ENCODE measurements around the gene ZCCHC7. TPM values are rescaled to one million over a fixed set of nuclear protein-coding genes. Genes with fewer than 3 reads are reported as not detected.
"Not testable (repeated sequence)": the region's sequence is repeated elsewhere in the genome, so short reads cannot be mapped to it uniquely, and the experiment has no call there.

ZCCHC7 gene
- polyA plus RNA-seq, 4 donors = 21.2 to 25.6 (median 25.1) TPM

DNA sequence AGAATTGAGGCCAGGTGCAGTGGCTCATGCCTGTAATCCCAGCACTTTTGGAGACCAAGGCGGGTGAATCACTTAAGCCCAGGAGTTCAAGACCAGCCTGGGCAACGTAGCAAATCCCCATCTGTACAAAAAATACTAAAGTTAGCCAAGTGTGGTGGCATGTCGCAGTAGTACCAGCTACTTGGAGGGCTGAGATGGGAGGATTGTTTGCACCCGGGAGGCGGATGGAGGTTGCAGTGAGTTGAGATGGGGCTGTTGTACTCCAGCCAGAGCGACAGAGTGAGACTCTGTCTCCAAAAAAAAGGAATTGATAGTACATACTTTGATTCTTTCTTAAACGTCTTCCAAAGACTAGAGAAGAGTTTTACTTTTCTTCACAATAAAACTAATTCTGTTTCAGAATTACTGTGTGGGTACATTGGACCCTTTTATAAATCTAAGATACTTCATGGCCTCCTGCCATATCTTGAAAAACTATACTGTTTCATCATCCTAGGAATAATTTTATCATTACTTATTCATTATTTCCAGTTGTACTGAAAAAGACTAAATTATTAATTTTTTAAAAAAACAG is 170.1 kb downstream of the ZCCHC7 start:
- DNase-seq (ENCODE audit: low read depth in 4 of 4, low spot score in 3 of 4) = no peak

DNA sequence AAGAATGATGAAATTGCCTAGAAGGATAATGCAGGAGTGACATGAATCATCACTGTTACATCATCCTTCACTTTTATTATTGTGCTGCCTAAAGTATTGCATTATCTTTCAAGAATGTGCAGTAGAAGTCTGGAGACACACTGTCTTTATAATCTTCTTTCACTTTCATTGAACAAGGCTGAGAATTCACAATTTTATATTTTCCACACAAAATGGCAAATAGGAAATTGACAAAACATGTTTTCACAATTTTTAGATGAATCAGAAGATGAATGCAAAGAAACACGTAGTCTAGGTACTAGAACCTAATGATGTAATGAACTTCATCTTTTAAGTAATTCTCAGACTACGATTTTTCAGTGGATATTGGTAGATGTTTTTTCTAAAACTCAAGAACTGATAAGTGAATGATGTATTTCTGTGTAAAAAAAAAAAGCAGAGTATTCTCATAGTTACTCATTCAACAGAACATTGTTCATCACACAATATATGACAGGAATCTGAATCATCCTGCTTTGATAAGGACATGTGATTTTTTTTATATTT is 170.6 kb downstream of the ZCCHC7 start:
- no peak for DNase-seq (ENCODE audit: low read depth in 4 of 4, low spot score in 3 of 4)

DNA sequence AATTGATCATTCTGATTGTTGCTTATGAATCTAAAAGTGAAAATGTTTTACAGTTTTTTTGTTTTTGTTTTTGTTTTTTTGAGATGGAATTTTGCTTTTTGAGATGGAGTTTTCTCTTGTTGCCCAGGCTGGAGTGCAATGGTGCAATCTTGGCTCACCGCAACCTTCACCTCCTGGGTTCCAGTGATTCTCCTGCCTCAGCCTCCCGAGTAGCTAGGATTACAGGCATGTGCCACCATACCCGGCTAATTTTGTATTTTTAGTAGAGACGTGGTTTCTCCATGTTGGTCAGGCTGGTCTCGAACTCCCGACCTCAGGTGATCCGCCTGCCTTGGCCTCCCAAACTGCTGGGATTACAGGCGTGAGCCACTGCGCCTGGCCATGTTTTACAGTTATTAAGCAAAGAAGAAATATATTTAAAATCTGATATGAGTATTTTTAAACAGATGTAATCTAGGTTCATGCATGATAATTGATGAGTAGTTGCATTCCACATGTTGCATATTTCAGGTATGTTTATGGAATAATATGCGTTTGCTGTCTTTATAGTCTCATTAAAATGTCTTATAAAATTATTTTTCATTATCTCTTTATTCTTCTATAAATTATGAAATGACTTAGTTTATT is 171.4 kb downstream of the ZCCHC7 start:
- DNase-seq (ENCODE audit: low read depth in 4 of 4, low spot score in 3 of 4) = not testable (repeated sequence)

DNA sequence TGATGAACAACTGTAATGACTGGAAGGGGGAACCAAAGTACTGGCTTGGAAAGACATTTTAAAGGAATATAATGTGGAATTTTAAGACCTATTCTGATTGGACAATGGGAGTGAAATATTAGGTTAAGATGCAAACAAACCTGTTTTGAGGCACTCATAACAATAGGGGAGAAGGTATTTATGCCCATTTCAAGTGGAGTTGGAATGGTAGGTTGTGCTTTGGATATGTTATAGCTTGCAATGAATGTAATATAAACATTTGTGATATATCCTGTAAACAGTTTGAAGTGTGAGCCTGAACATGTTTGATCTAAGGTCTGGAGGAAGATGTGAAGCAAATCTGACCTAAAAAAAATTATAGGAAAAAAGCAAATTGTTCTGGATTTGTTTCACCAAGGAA is 172.5 kb downstream of the ZCCHC7 start:
- DNase-seq (ENCODE audit: low read depth in 4 of 4, low spot score in 3 of 4) = no peak

- no peak for DNase-seq (ENCODE audit: low read depth in 4 of 4, low spot score in 3 of 4)
Observed at GRCh38 chr9:37293664-37294524, 173.5 kb downstream of the ZCCHC7 start.

- no peak for DNase-seq (ENCODE audit: low read depth in 4 of 4, low spot score in 3 of 4)
Observed at GRCh38 chr9:37295178-37295577, 174.8 kb downstream of the ZCCHC7 start.

GRCh38 chr9:37295796-37296195 is 175.4 kb downstream of the ZCCHC7 start:
- no peak for DNase-seq (ENCODE audit: low read depth in 4 of 4, low spot score in 3 of 4)

- no peak for DNase-seq (ENCODE audit: low read depth in 4 of 4, low spot score in 3 of 4)
Observed at GRCh38 chr9:37297592-37297991, 177.2 kb downstream of the ZCCHC7 start.

- DNase-seq (ENCODE audit: low read depth in 4 of 4, low spot score in 3 of 4) = no peak
Observed at GRCh38 chr9:37300620-37301019, 180.2 kb downstream of the ZCCHC7 start.

- DNase-seq (ENCODE audit: low read depth in 4 of 4, low spot score in 3 of 4) = no peak
Observed at GRCh38 chr9:37301042-37301853, 180.9 kb downstream of the ZCCHC7 start.

DNA sequence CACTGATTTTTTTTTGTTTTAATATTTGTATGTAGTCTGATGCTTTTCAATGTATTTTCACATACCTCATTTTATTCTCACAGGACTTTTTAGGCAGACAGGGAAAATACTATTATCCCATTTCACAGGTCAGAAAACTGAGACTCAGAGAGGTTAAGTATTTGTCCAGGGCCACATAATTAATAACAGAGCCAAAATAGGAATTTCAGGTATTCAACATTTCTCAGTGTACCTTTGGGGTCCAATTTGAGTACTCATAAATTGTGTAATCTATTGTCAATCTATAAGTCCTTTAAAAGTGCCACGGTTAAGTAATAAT is 181.4 kb downstream of the ZCCHC7 start:
- no peak for DNase-seq (ENCODE audit: low read depth in 4 of 4, low spot score in 3 of 4)

- no peak for DNase-seq (ENCODE audit: low read depth in 4 of 4, low spot score in 3 of 4)
Observed at GRCh38 chr9:37302277-37302676, 181.9 kb downstream of the ZCCHC7 start.

- not testable (repeated sequence) for DNase-seq (ENCODE audit: low read depth in 4 of 4, low spot score in 3 of 4)
Observed at GRCh38 chr9:37303272-37303671, 182.9 kb downstream of the ZCCHC7 start.

GRCh38 chr9:37309136-37309535 is 188.8 kb downstream of the ZCCHC7 start:
- DNase-seq (ENCODE audit: low read depth in 4 of 4, low spot score in 3 of 4) = no peak

- DNase-seq (ENCODE audit: low read depth in 4 of 4, low spot score in 3 of 4) = no peak
Observed at GRCh38 chr9:37311938-37312708, 191.7 kb downstream of the ZCCHC7 start.

DNA sequence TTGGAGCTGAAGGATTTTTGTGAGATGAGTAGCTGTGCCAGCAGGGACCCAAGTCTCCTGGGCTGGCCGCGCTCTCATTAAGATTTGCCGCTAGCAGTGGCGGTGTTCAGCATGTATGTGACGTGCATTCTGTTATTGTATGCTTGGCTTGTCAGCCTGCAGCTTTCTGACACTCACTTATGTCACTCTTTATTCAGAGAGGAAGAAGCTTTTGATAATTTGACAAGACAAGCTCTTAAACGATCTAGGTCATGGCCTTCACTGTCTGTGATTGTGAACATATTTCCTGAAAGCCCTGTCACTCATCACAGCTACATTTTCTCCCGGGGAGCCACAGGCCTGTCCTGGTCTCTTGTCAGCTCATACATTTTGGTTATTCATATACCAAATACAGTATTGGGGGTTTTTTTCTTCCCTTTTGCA is 203.9 kb downstream of the ZCCHC7 start:
- no peak for DNase-seq (ENCODE audit: low read depth in 4 of 4, low spot score in 3 of 4)

DNA sequence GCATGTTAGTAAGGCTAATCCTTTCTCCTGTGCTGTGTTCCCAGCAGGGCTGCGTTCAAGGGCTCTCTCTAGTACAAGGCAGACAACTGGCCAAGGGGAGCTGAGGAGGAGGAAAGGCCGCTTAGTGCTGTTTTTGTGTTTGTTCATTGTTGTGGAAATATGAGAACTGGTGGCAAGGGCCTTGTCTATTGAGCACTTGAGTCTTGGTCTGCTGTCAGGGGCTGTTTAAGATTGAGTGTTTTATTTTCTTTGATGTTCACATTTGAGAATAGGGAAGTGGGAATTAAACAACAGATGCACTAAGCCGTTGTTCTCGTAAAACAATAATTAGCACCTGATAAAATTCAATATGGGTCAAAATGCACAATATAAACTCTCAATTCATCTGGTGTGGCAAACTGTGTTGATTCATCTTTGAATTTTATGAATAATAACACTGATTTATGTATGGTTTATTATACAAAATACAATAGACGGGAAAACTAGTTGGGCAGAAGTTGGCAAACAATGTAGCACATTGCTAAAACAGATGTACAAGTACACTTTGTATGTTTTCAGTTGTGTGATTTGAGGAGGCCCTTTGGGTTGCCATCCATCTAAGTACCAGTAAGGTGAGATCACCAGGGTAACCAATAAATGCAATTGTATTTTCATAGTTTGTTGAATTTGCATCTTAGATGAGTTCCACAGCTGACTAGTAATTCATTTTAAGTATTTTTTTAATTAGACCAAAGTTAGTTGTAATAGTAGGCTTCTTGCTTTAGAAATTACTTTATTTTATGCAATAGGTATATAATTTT is 204.5 kb downstream of the ZCCHC7 start:
- no peak for DNase-seq (ENCODE audit: low read depth in 4 of 4, low spot score in 3 of 4)

GRCh38 chr9:37325778-37326177 is 205.4 kb downstream of the ZCCHC7 start:
- DNase-seq (ENCODE audit: low read depth in 4 of 4, low spot score in 3 of 4) = no peak

DNA sequence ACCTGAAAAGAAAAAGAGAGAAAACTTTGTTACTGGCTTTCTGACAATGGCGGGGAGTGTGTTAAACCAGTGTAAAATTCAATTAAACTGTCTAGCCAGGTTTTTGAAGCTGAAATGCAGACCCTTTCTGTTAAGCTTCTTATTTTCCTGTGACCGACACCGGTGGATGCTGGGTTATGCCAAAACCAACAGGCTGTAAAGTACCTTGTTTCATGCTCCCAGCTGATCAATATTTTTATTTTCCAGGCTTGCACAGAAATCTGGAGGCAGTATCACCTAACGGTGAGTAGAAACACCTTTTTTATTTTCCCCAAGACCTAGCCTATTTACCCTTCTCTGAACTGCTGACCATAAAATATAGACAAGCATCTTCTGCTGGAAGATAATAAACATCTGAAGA is 207.2 kb downstream of the ZCCHC7 start:
- DNase-seq (ENCODE audit: low read depth in 4 of 4, low spot score in 3 of 4) = no peak

All from right renal pelvis (tissue), 4 donors.